ENCODE data around the gene OR2A5. TPM values are rescaled to one million over a fixed set of nuclear protein-coding genes. Genes with fewer than 3 reads are reported as not detected.

The OR2A5 gene
- total and polyA plus RNA-seq, 9 of the 15 experiments (the other 6 are each of a cell fraction or from before 2014, with no cell fraction given), result not detected

DNA sequence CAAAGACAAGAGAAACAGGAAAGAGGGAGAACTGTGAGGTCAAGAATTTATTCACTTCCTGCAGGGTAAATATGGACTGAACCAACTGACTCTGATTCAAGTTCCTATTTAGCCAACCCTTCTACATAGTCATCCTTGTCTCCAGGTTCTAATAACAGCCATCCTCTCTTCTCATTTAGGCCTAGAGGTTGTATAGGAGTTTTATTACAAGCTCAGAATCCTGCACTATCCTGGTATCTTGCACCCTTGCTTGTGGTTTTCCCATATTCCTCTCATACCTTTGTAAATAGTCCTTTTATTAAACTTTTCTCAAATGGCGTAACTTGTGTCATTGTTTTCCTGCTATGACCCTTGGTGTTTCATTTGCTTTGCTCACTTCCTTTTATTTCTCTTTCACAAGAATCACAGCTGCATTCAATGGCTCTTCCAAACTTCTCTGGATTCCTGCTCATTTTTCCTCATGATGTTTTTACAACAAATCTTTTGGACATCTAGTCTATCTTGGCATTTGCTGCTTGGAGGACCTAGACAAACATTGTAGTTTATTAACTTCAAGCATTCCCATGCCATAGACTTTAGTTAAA, 12.4 kb upstream of the OR2A5 start (continued):
- no peak for TF ChIP-seq ETV6 (IDR thresholded peaks at IDR 0.05; ENCODE audit: borderline replicate concordance in 1 of 2, low read depth in 2 of 2, low read length in 1 of 2)
- TF ChIP-seq ETV6 (CRISPR knock-in tag; IDR thresholded peaks at IDR 0.05; ENCODE audit: borderline replicate concordance), result no peak
- TF ChIP-seq ZNF655 (CRISPR knock-in tag; IDR thresholded peaks at IDR 0.05), result no peak
- no peak for TF ChIP-seq ZSCAN32 (CRISPR knock-in tag; IDR thresholded peaks at IDR 0.05)

DNA sequence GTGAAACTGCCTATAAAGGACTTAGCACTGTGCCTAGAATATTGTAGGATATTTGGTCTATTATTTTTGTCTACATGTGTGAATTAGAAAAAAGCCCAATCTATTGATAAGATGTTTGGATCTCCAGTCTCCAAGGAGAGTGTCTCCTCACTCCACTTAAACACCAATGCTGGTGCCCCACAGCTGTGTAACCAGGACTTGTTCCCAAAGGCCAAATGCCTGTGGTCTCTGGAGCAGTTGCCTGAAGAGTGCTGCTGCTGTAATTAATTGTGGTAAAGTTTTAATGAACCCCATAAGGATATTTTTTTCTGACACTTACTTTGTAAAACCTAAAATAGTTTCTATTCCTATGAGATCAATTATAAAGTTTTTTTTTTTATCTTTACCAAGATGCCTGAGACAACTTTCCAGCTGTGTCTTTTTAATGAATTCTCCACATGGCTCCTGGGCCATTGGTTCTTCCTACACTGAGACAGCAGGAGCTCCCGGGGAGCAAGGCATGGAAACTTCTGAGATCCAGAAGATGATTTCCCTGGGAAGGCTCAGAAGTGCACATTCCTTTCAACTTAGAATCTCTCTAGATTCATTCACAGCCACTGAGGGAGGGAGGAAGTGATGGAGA, 11.2 kb upstream of the OR2A5 start:
- 0% methylated on average over 1 of the region's 1 CpG for WGBS (ENCODE audit: insufficient coverage, low coverage, missing lambda C conversion rate)

More for the DNA sequence above, 11.2 kb upstream of the OR2A5 start:
- in situ Hi-C loops (cut with MboI), result no loop called here
- Histone ChIP-seq H3K9ac (ENCODE audit: insufficient read depth in 1 of 2, low read depth in 2 of 2, low read length in 2 of 2) (no peak overlapping the region), H2AFZ (ENCODE audit: low read depth, low read length) (no peak overlapping the region), H3K9me3 (replicated peaks; ENCODE audit: control insufficient read depth, insufficient read depth, low read depth, low read length) (no peaks in the 10 kb centered on the region), H3K79me2 (ENCODE audit: control insufficient read depth, insufficient read depth, low read length) (no peaks in the 10 kb centered on the region), H3K4me2 (ENCODE audit: insufficient read depth, low read length) (no peak overlapping the region), H3K27me3 (ENCODE audit: control insufficient read depth in 2 of 2, insufficient read depth in 2 of 2, low read length in 2 of 2) (no peaks in the 10 kb centered on the region; a peak in 1 of 5 replicates), H3K36me3 (ENCODE audit: control insufficient read depth, insufficient read depth, low read length) (no peaks in the 10 kb centered on the region), H3K4me1 (replicated peaks in 1 of 2; ENCODE audit: control insufficient read depth in 2 of 2, insufficient read depth in 2 of 2, low read length in 2 of 2) (no peaks in the 10 kb centered on the region), H3K9me1 (ENCODE audit: control insufficient read depth, insufficient read depth, low read length) (no peaks in the 10 kb centered on the region), H3K4me3 (no peak overlapping the region), H3K27ac (ENCODE audit: extremely low read depth, low read depth, low read length) (no peak overlapping the region), H4K20me1 (replicated peaks; ENCODE audit: control insufficient read depth, insufficient read depth, low read length) (no peaks in the 10 kb centered on the region)
- POLR2A ChIA-PET, result interaction anchor here (0.6 kb wide), 1 partner anchor 564 kb away, joined by 3 read pairs; no protein-coding TSS in a partner anchor
- ATAC-seq (no peak), FAIRE-seq (no peak), DNase-seq (ENCODE audit: extremely low read depth in 1 of 4, low spot score in 3 of 4) (no peak)
- intact Hi-C loops (cut with micrococcal nuclease), result no loop called here
- CTCF ChIA-PET (ENCODE audit: low intra/inter-chr PET ratio), result no interaction called here
- TF ChIP-seq ZSCAN32 (CRISPR knock-in tag; IDR thresholded peaks at IDR 0.05) (no peak), ZNF174 (CRISPR knock-in tag; IDR thresholded peaks at IDR 0.05) (no peak)
- BruUV-seq (replicated peaks), result no TSS peak

All from K562 (cell line).